Keratinocyte (primary cell): Measurements from ENCODE around the gene SIVA1. TPM values are rescaled to one million over a fixed set of nuclear protein-coding genes. Genes with fewer than 3 reads are reported as not detected.
A peak's percentile ranks its signal among the peaks of the same experiment; 100 is the strongest.

ENCODE experiments used
- DNase-seq: peaks from one replicate; pipeline ENCODE4 v3.0.0-alpha.2; 2011; ENCODE audit warnings: low read depth, missing footprints, low spot score
- FAIRE-seq: peaks from 2 replicates; lab custom pipeline; 2011; peaks lifted over from hg19 to GRCh38; lab: Jason Lieb, UNC
- H2AFZ ChIP-seq: 2 replicates; pipeline ENCODE4 v1.6.0; 2012; ENCODE audit warnings: low read length, control low read depth, inconsistent platforms; ENCODE audit not compliant: control insufficient read depth
- H3K27ac ChIP-seq: 2 replicates; pipeline ENCODE4 v1.5.1; 2011; ENCODE audit warnings: low read length; ENCODE audit not compliant: control insufficient read depth, insufficient read depth
- H3K27me3 ChIP-seq: 3 replicates; pipeline ENCODE4 v1.6.0; 2011; ENCODE audit warnings: low read length; ENCODE audit not compliant: control insufficient read depth, insufficient read depth; ENCODE audit errors: extremely low read depth
- H3K36me3 ChIP-seq, 2 experiments: 2 replicates in 1 of 2; 3 replicates in 1 of 2; pipeline ENCODE4 v1.5.1; 2011; ENCODE audit warnings: low read length in 2 of 2, mild to moderate bottlenecking in 1 of 2; ENCODE audit not compliant: control insufficient read depth in 2 of 2, insufficient read depth in 2 of 2; ENCODE audit errors: extremely low read depth in 1 of 2
- H3K4me1 ChIP-seq: 3 replicates; pipeline ENCODE4 v1.5.1; 2011; ENCODE audit warnings: low read length; ENCODE audit not compliant: control insufficient read depth, insufficient read depth; ENCODE audit errors: extremely low read depth
- H3K4me2 ChIP-seq: 3 replicates; pipeline ENCODE4 v1.6.0; 2011; ENCODE audit warnings: low read depth, low read length; ENCODE audit not compliant: control insufficient read depth, insufficient read depth; ENCODE audit errors: extremely low read depth
- H3K4me3 ChIP-seq, 3 experiments: fragments of 200-600 bp in 1 of 3; sonication (generic) in 1 of 3; 2 replicates in 2 of 3; 3 replicates in 1 of 3; pipeline ENCODE4 v1.5.1; 2011 to 2016; ENCODE audit warnings: low read length in 3 of 3, mild to moderate bottlenecking in 3 of 3, control low read depth in 2 of 3, inconsistent platforms in 1 of 3, low read depth in 1 of 3, mixed read lengths in 1 of 3, mixed run types in 1 of 3, moderate library complexity in 1 of 3; ENCODE audit not compliant: control insufficient read depth in 2 of 3, insufficient read depth in 2 of 3; ENCODE audit errors: extremely low read depth in 1 of 3
- H3K79me2 ChIP-seq: 2 replicates; pipeline ENCODE4 v1.6.0; 2012; ENCODE audit warnings: low read length; ENCODE audit not compliant: control insufficient read depth, insufficient read depth
- H3K9ac ChIP-seq: 3 replicates; pipeline ENCODE4 v1.6.0; 2011; ENCODE audit warnings: low read length; ENCODE audit not compliant: control insufficient read depth, insufficient read depth; ENCODE audit errors: extremely low read depth
- H3K9me1 ChIP-seq: 3 replicates; pipeline ENCODE4 v1.6.0; 2011; ENCODE audit warnings: low read length; ENCODE audit not compliant: control insufficient read depth, insufficient read depth; ENCODE audit errors: extremely low read depth
- H3K9me3 ChIP-seq: 2 replicates; pipeline ENCODE4 v1.5.1; 2012; ENCODE audit warnings: low read depth, low read length; ENCODE audit not compliant: control insufficient read depth
- H4K20me1 ChIP-seq: 3 replicates; pipeline ENCODE4 v1.6.0; 2011; ENCODE audit warnings: low read length; ENCODE audit not compliant: control insufficient read depth, insufficient read depth; ENCODE audit errors: extremely low read depth
- CTCF ChIP-seq, 3 experiments: IDR thresholded peaks in 1 of 3; conservative IDR thresholded peaks in 1 of 3; optimal IDR thresholded peaks in 1 of 3; 2 replicates in 2 of 3; 3 replicates in 1 of 3; pipeline versions ENCODE3 to v1.5.1; 2011; ENCODE audit warnings: low read length in 3 of 3, mild to moderate bottlenecking in 3 of 3, moderate library complexity in 2 of 3, control low read depth in 1 of 3, inconsistent platforms in 1 of 3; ENCODE audit not compliant: insufficient read depth in 2 of 3; ENCODE audit errors: extremely low read depth in 1 of 3
- EZH2 ChIP-seq: IDR thresholded peaks from one replicate; pipeline ENCODE4 v1.6.1; 2012; ENCODE audit warnings: inconsistent platforms, mild to moderate bottlenecking, low read length, moderate library complexity
- dilution Hi-C: fragments of 300-500 bp; cut with MboI; formaldehyde crosslinking; loops from one replicate; pipeline ENCODE4 v1.7.0; 2020; ENCODE audit warnings: low sequenced_read_pairs; ENCODE audit not compliant: extremely low pct_ligation_motif_present
- polyA plus RNA-seq, 5 experiments: library from polyadenylated mRNA; depleted of rRNA in 3 of 5; stranded (reverse) in 3 of 5; stranded (forward) in 1 of 5; unstranded in 1 of 5; fragments of >200 nt; gene quantifications; 1 replicate in 1 of 5; 2 replicates in 3 of 5; 3 replicates in 1 of 5; pipeline versions ENCODE4 v1.2.1 to v1.2.3, GENCODE V29; 2011 to 2012; ENCODE audit warnings: missing spikeins in 2 of 5, low read depth in 1 of 5, low replicate concordance in 1 of 5

SIVA1 gene
- polyA plus RNA-seq, 1 donor (not counting 4 experiments of a cell fraction or from before 2014, with no cell fraction given): 35.3 TPM

- Histone ChIP-seq H3K4me3 (no peak overlapping the region), H3K36me3 (peaks cover 0 to 4% of the 10 kb centered on the region in 2 experiments), H3K4me1 (peaks cover 6% of the 10 kb centered on the region), H3K9ac (no peak overlapping the region), H3K27ac (no peak overlapping the region), H2AFZ (no peak overlapping the region), H3K27me3 (peaks cover 5% of the 10 kb centered on the region), H3K9me3 (no peaks in the 10 kb centered on the region), H3K9me1 (no peaks in the 10 kb centered on the region), H4K20me1 (peaks cover 3% of the 10 kb centered on the region), H3K79me2 (no peaks in the 10 kb centered on the region), H3K4me2 (no peak overlapping the region)
- TF ChIP-seq EZH2 (no peak), CTCF (optimal IDR thresholded peaks at IDR 0.05 in 1 of 3, IDR thresholded peaks at IDR 0.05 in 1 of 3, conservative IDR thresholded peaks at IDR 0.05 in 1 of 3; ENCODE audit: extremely low read depth in 1 of 3, insufficient read depth in 2 of 3, low read length in 3 of 3) (no peak)
- DNase-seq (no peak), FAIRE-seq (no peak)
- dilution Hi-C loops: no loop called here
Measured at GRCh38 chr14:104725772-104726548, 27.0 kb upstream of the SIVA1 start.

- H3K4me1 ChIP-seq: peaks cover 6% of the 10 kb centered on the region
- FAIRE-seq: no peak
- dilution Hi-C loops: no loop called here
Measured at GRCh38 chr14:104726600-104727451, 26.1 kb upstream of the SIVA1 start.

More at GRCh38 chr14:104726600-104727451, 26.1 kb upstream of the SIVA1 start:
- Histone ChIP-seq H2AFZ (no peak overlapping the region), H3K27ac (no peak overlapping the region), H4K20me1 (peaks cover 3% of the 10 kb centered on the region), H3K36me3 (no peaks in the 10 kb centered on the region), H3K4me2 (no peak overlapping the region), H3K79me2 (no peaks in the 10 kb centered on the region), H3K27me3 (peaks cover 5% of the 10 kb centered on the region), H3K9me3 (no peaks in the 10 kb centered on the region), H3K9ac (no peak overlapping the region), H3K4me3 (no peak overlapping the region), H3K9me1 (no peaks in the 10 kb centered on the region)
- TF ChIP-seq CTCF (optimal IDR thresholded peaks at IDR 0.05 in 1 of 3, IDR thresholded peaks at IDR 0.05 in 1 of 3, conservative IDR thresholded peaks at IDR 0.05 in 1 of 3; ENCODE audit: extremely low read depth in 1 of 3, insufficient read depth in 2 of 3, low read length in 3 of 3) (peak in 1 of 3 experiments; percentile 9), EZH2 (no peak)
- DNase-seq: no peak
